OCI-LY3 (cell line): Measurements from ENCODE around the gene FRYL.

Source experiments
- H2AFZ ChIP-seq: fragments of 200-600, 300-600 bp; shearing (Covaris generic); 2 replicates; pipeline ENCODE4 v1.6.0; 2014; ENCODE audit warnings: antibody characterized with exemption, low read depth, low read length
- H3K27ac ChIP-seq: fragments of 200-600, 300-600 bp; sonication (generic); 2 replicates; pipeline ENCODE4 v1.5.1; 2014; ENCODE audit warnings: mild to moderate bottlenecking, low read length, moderate library complexity, mixed read lengths
- H3K27me3 ChIP-seq: fragments of 200-600, 300-600 bp; sonication (generic); 2 replicates; pipeline ENCODE4 v1.6.1; 2014; ENCODE audit warnings: low read depth, low read length, mixed read lengths
- H3K36me3 ChIP-seq: fragments of 200-600, 300-600 bp; sonication (generic); replicated peaks from 2 replicates; pipeline ENCODE3; 2014; ENCODE audit warnings: low read depth, low read length, mixed read lengths
- H3K4me1 ChIP-seq: fragments of 300-600, 200-600 bp; sonication (generic); 2 replicates; pipeline ENCODE4 v1.6.1; 2014; ENCODE audit warnings: low read length, mixed read lengths
- H3K4me2 ChIP-seq: fragments of 200-600, 300-600 bp; sonication (generic); 2 replicates; pipeline ENCODE4 v1.6.1; 2014; ENCODE audit warnings: low read length, mixed read lengths
- H3K4me3 ChIP-seq: fragments of 300-600, 200-600 bp; sonication (generic); 2 replicates; pipeline ENCODE4 v1.5.1; 2014; ENCODE audit warnings: antibody characterized with exemption, mild to moderate bottlenecking, low read length, moderate library complexity
- H3K79me2 ChIP-seq: fragments of 300-600, 200-600 bp; shearing (Covaris generic); 2 replicates; pipeline ENCODE4 v1.6.1; 2014; ENCODE audit warnings: mild to moderate bottlenecking, low read length, mixed read lengths
- H3K9ac ChIP-seq: fragments of 300-600, 200-600 bp; shearing (Covaris generic); 2 replicates; pipeline ENCODE4 v1.6.0; 2014; ENCODE audit warnings: mild to moderate bottlenecking, low read length, moderate library complexity
- H3K9me3 ChIP-seq: fragments of 200-600, 300-600 bp; shearing (Covaris generic); 2 replicates; pipeline ENCODE4 v1.6.1; 2014; ENCODE audit warnings: low read length, mixed read lengths; ENCODE audit not compliant: insufficient read depth
- H4K20me1 ChIP-seq: fragments of 200-600, 300-600 bp; sonication (generic); 2 replicates; pipeline ENCODE4 v1.6.1; 2016; ENCODE audit warnings: low read length, mixed read lengths; ENCODE audit not compliant: insufficient read depth
- EZH2phosphoT487 ChIP-seq: fragments of 200-600 bp; shearing (Covaris generic); IDR thresholded peaks from 2 replicates; pipeline ENCODE4 v1.6.1; 2018; ENCODE audit warnings: antibody characterized with exemption, mixed run types, low read depth
- TF ChIP-seq, protein P1 (sequence below): fragments of 200-600, 300-600 bp; sonication (generic); IDR thresholded peaks from 2 replicates; pipeline ENCODE4 v1.5.1; 2014; ENCODE audit warnings: antibody characterized with exemption, low read length, low read depth

FRYL gene

DNA sequence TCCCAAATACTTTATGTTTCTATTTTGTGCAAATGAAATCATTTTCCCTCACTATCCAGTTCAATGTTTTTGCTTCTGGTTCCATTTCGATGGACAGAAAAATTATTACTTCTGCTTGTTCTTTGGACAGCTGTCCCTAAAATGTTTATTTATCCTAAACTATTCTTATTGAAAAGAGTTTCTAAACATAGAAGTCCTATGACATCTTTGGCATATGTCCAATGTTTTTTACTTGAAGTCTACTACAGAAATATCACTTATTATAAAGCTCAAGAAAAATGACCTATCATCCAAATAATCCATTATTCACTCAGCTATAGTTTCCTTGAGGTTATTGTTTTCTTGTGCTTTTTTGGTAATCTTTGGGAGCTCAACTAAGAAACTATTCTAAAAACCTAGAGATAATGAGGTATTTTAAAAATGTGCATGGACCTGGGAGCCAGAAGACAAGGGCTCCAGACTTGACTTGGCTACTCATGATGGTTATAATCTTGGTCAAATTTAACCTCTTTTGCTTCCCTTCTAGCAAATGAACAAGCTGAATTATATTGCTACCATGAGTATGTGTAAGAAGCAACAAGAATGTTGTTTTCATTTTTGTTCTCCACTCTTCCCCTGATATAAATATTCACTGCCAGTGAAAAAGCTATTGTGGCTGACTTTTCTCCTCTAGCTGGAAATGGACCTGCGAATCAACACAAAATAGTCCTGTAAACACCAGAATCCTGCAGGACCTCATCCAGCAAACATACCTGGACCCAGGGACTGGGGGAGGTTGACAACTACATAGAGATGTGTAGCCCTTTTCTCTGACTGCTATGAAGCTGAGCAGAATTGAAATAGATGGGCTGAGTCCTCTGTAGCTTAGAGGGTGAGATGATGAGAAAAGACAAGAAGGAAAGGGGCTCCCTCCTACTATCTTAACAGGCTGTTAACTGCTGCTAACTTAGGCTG, 137.4 kb downstream of the FRYL start:
- Histone ChIP-seq H3K27ac (no peak overlapping the region), H3K4me2 (no peak overlapping the region), H3K9ac (no peak overlapping the region), H3K36me3 (no peaks in the 10 kb centered on the region), H3K27me3 (no peaks in the 10 kb centered on the region), H3K4me3 (no peak overlapping the region), H3K9me3 (no peaks in the 10 kb centered on the region), H2AFZ (no peak overlapping the region), H4K20me1 (peaks cover 4% of the 10 kb centered on the region; the same call in 1 of the 2 replicates), H3K79me2 (peaks cover 4% of the 10 kb centered on the region; the same call in 1 of the 2 replicates), H3K4me1 (no peaks in the 10 kb centered on the region)
- no peak for TF ChIP-seq EZH2phosphoT487
- TF ChIP-seq, protein P1, sequence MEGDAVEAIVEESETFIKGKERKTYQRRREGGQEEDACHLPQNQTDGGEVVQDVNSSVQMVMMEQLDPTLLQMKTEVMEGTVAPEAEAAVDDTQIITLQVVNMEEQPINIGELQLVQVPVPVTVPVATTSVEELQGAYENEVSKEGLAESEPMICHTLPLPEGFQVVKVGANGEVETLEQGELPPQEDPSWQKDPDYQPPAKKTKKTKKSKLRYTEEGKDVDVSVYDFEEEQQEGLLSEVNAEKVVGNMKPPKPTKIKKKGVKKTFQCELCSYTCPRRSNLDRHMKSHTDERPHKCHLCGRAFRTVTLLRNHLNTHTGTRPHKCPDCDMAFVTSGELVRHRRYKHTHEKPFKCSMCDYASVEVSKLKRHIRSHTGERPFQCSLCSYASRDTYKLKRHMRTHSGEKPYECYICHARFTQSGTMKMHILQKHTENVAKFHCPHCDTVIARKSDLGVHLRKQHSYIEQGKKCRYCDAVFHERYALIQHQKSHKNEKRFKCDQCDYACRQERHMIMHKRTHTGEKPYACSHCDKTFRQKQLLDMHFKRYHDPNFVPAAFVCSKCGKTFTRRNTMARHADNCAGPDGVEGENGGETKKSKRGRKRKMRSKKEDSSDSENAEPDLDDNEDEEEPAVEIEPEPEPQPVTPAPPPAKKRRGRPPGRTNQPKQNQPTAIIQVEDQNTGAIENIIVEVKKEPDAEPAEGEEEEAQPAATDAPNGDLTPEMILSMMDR: no peak

DNA sequence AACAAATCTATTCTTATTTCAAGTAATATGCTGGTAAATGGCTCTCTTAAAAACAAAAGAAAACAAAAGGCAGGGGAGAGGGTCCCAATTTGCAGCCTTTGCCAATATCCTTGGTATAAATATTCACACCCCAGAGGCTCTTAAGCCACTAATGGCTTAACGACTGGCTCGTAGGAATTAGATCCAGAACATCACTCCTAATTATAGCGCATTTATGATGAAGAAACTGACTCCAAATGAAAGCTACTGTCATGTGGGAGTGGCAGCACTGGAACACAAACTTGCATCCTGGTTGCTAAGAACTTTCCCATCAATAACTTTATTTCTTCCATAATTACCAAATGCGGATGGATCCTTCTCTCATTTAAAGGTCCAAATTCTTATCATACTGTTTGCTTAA, 138.7 kb downstream of the FRYL start:
- no peaks in the 10 kb centered on the region for H3K36me3 ChIP-seq
- no peaks in the 10 kb centered on the region for H3K4me1 ChIP-seq
- TF ChIP-seq EZH2phosphoT487: no peak
- TF ChIP-seq, protein P1: no peak
- H3K27ac ChIP-seq: no peak overlapping the region
- H3K9ac ChIP-seq: no peak overlapping the region
- no peak overlapping the region for H2AFZ ChIP-seq
- H3K9me3 ChIP-seq: no peaks in the 10 kb centered on the region
- H3K27me3 ChIP-seq: no peaks in the 10 kb centered on the region
- no peak overlapping the region for H3K4me3 ChIP-seq
- H3K4me2 ChIP-seq: no peak overlapping the region
- H3K79me2 ChIP-seq: peaks cover 4% of the 10 kb centered on the region; the same call in 1 of the 2 replicates
- peaks cover 2% of the 10 kb centered on the region; the same call in 1 of the 2 replicates for H4K20me1 ChIP-seq

GRCh38 chr4:48640699-48641098, 139.4 kb downstream of the FRYL start:
- Histone ChIP-seq H4K20me1 (no peaks in the 10 kb centered on the region; the same call in 1 of the 2 replicates), H3K9me3 (no peaks in the 10 kb centered on the region), H3K27ac (no peak overlapping the region), H3K36me3 (no peaks in the 10 kb centered on the region), H2AFZ (no peak overlapping the region), H3K4me2 (no peak overlapping the region), H3K4me1 (no peaks in the 10 kb centered on the region), H3K4me3 (no peak overlapping the region), H3K9ac (no peak overlapping the region), H3K27me3 (no peaks in the 10 kb centered on the region), H3K79me2 (peaks cover 4% of the 10 kb centered on the region; the same call in 1 of the 2 replicates)
- TF ChIP-seq, protein P1: no peak
- no peak for TF ChIP-seq EZH2phosphoT487

- H3K36me3 ChIP-seq: no peaks in the 10 kb centered on the region
- H3K27me3 ChIP-seq: no peaks in the 10 kb centered on the region
Observed at GRCh38 chr4:48640225-48640624, 139.9 kb downstream of the FRYL start.

More at GRCh38 chr4:48640225-48640624, 139.9 kb downstream of the FRYL start:
- no peak overlapping the region for H3K9ac ChIP-seq
- H3K79me2 ChIP-seq: peaks cover 2% of the 10 kb centered on the region; the same call in 1 of the 2 replicates
- TF ChIP-seq EZH2phosphoT487: no peak
- TF ChIP-seq, protein P1: no peak
- no peak overlapping the region for H3K4me2 ChIP-seq
- H3K9me3 ChIP-seq: no peaks in the 10 kb centered on the region
- no peak overlapping the region for H3K27ac ChIP-seq
- no peak overlapping the region for H2AFZ ChIP-seq
- H3K4me1 ChIP-seq: peaks cover 4% of the 10 kb centered on the region
- no peaks in the 10 kb centered on the region; the same call in 1 of the 2 replicates for H4K20me1 ChIP-seq
- no peak overlapping the region for H3K4me3 ChIP-seq
